ENCODE results near the gene ASB2. TPM values are rescaled to one million over a fixed set of nuclear protein-coding genes. Genes with fewer than 3 reads are reported as not detected.

Gene ASB2
- total and polyA plus RNA-seq, 2 of the 13 experiments (the other 11 are each of a cell fraction or from before 2014, with no cell fraction given): 0.82 to 4.1 TPM

DNA sequence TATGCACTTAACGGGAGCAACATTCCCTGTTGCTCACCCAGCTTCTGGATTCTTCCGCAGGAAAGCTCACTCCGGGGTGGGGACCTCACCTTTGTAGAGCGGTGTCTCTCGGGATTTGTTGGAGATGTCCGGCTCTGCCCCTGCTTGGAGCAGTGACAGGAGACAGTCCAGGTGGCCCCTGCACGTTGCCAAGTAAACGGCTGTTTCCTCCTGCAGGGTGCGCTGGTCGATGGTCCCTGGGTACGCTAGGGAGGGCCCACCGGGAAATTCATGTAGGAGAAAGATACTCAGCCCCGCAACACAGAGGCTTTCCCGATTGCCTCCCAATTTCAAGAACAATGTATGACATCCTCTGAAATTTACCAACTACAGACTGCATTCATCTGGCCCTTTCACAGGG lies 23.1 kb downstream of the ASB2 start (continued):
- peak in 1 of 2 experiments; percentile 47; a peak in 1 of 4 replicates for TF ChIP-seq HMGXB4 (CRISPR knock-in tag; IDR thresholded peaks at IDR 0.05; ENCODE audit: borderline replicate concordance in 1 of 2, low read depth in 1 of 2)
- no peak for TF ChIP-seq NFIC (IDR thresholded peaks at IDR 0.05; ENCODE audit: low read length)
- TF ChIP-seq ZBTB43 (CRISPR knock-in tag; conservative IDR thresholded peaks at IDR 0.05): no peak
- peak; percentile 49; the same call in 1 of the 2 replicates for TF ChIP-seq ELF3 (CRISPR knock-in tag; IDR thresholded peaks at IDR 0.05)
- TF ChIP-seq, protein P1, sequence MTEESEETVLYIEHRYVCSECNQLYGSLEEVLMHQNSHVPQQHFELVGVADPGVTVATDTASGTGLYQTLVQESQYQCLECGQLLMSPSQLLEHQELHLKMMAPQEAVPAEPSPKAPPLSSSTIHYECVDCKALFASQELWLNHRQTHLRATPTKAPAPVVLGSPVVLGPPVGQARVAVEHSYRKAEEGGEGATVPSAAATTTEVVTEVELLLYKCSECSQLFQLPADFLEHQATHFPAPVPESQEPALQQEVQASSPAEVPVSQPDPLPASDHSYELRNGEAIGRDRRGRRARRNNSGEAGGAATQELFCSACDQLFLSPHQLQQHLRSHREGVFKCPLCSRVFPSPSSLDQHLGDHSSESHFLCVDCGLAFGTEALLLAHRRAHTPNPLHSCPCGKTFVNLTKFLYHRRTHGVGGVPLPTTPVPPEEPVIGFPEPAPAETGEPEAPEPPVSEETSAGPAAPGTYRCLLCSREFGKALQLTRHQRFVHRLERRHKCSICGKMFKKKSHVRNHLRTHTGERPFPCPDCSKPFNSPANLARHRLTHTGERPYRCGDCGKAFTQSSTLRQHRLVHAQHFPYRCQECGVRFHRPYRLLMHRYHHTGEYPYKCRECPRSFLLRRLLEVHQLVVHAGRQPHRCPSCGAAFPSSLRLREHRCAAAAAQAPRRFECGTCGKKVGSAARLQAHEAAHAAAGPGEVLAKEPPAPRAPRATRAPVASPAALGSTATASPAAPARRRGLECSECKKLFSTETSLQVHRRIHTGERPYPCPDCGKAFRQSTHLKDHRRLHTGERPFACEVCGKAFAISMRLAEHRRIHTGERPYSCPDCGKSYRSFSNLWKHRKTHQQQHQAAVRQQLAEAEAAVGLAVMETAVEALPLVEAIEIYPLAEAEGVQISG (CRISPR knock-in tag; IDR thresholded peaks at IDR 0.05): peak; percentile 14; the same call in 1 of the 2 replicates
- TF ChIP-seq ZNF569 (CRISPR knock-in tag; IDR thresholded peaks at IDR 0.05; ENCODE audit: borderline replicate concordance): no peak
- 0 out of 2 replicates have a peak, but pooled peaks have one; percentile 32 for TF ChIP-seq HOXA3 (CRISPR knock-in tag; IDR thresholded peaks at IDR 0.05)
- no peak for TF ChIP-seq ZNF296 (CRISPR knock-in tag; conservative IDR thresholded peaks at IDR 0.05)
- TF ChIP-seq, protein P2, sequence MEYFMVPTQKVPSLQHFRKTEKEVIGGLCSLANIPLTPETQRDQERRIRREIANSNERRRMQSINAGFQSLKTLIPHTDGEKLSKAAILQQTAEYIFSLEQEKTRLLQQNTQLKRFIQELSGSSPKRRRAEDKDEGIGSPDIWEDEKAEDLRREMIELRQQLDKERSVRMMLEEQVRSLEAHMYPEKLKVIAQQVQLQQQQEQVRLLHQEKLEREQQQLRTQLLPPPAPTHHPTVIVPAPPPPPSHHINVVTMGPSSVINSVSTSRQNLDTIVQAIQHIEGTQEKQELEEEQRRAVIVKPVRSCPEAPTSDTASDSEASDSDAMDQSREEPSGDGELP (IDR thresholded peaks at IDR 0.05; ENCODE audit: borderline replicate concordance, low read depth): peak; percentile 51; the same call in 1 of the 2 replicates
- peak; percentile 79 for TF ChIP-seq CTCF (CRISPR knock-in tag; IDR thresholded peaks at IDR 0.05)
- no peak for TF ChIP-seq JARID2 (CRISPR knock-in tag; IDR thresholded peaks at IDR 0.05; ENCODE audit: insufficient replicate concordance)
- no peak for TF ChIP-seq AHDC1 (CRISPR knock-in tag; IDR thresholded peaks at IDR 0.05; ENCODE audit: borderline replicate concordance)
